Type B pancreatic cell (in vitro differentiated cells): ENCODE results near the gene ADGRV1. TPM values are rescaled to one million over a fixed set of nuclear protein-coding genes. Genes with fewer than 3 reads are reported as not detected.

ENCODE experiments used
- DNase-seq: peaks from one replicate; pipeline ENCODE4 v3.0.0; 2021; ENCODE audit warnings: mixed read lengths; ENCODE audit not compliant: unreplicated experiment; ENCODE audit errors: extremely low spot score
- H3K27ac Mint-ChIP-seq: 2 replicates; pipeline ENCODE4 v1.8.0; 2021; ENCODE audit warnings: mild to moderate bottlenecking, mixed read lengths
- H3K27me3 Mint-ChIP-seq: 2 replicates; pipeline ENCODE4 v1.8.0; 2021; ENCODE audit warnings: mixed read lengths
- H3K36me3 Mint-ChIP-seq: 2 replicates; pipeline ENCODE4 v1.8.0; 2021; ENCODE audit warnings: mixed read lengths
- H3K4me1 Mint-ChIP-seq: one replicate; pipeline ENCODE4 v1.8.0; 2021; ENCODE audit warnings: mixed read lengths; ENCODE audit not compliant: unreplicated experiment
- H3K4me3 Mint-ChIP-seq: 2 replicates; pipeline ENCODE4 v1.8.0; 2021; ENCODE audit warnings: mild to moderate bottlenecking, mixed read lengths
- H3K9me3 Mint-ChIP-seq: 2 replicates; pipeline ENCODE4 v1.8.0; 2021; ENCODE audit warnings: mixed read lengths
- total RNA-seq: library from RNA; stranded (reverse); gene quantifications from 2 replicates; pipeline ENCODE4 v1.2.1, GENCODE V29; 2021; ENCODE audit warnings: low replicate concordance
- TF ChIP-seq, protein P1 (sequence below): fragments of 200-600 bp; sonication (generic); conservative IDR thresholded peaks from 2 replicates; pipeline ENCODE4 v1.5.0; 2021; ENCODE audit warnings: antibody characterized with exemption, mild to moderate bottlenecking

The ADGRV1 gene
- total RNA-seq, 1 donor from 2014 or later: 29.5 TPM

- TF ChIP-seq, protein P1, sequence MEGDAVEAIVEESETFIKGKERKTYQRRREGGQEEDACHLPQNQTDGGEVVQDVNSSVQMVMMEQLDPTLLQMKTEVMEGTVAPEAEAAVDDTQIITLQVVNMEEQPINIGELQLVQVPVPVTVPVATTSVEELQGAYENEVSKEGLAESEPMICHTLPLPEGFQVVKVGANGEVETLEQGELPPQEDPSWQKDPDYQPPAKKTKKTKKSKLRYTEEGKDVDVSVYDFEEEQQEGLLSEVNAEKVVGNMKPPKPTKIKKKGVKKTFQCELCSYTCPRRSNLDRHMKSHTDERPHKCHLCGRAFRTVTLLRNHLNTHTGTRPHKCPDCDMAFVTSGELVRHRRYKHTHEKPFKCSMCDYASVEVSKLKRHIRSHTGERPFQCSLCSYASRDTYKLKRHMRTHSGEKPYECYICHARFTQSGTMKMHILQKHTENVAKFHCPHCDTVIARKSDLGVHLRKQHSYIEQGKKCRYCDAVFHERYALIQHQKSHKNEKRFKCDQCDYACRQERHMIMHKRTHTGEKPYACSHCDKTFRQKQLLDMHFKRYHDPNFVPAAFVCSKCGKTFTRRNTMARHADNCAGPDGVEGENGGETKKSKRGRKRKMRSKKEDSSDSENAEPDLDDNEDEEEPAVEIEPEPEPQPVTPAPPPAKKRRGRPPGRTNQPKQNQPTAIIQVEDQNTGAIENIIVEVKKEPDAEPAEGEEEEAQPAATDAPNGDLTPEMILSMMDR: no peak
- no peaks in the 10 kb centered on the region for H3K4me1 Mint-ChIP-seq
- H3K27ac Mint-ChIP-seq: no peak overlapping the region
- H3K36me3 Mint-ChIP-seq: no peaks in the 10 kb centered on the region
- no peak overlapping the region for H3K4me3 Mint-ChIP-seq
- H3K27me3 Mint-ChIP-seq: no peaks in the 10 kb centered on the region
- DNase-seq: no peak
- peaks cover 3% of the 10 kb centered on the region for H3K9me3 Mint-ChIP-seq
Measured at GRCh38 chr5:91156242-91156641, 597.6 kb downstream of the ADGRV1 start.

DNA sequence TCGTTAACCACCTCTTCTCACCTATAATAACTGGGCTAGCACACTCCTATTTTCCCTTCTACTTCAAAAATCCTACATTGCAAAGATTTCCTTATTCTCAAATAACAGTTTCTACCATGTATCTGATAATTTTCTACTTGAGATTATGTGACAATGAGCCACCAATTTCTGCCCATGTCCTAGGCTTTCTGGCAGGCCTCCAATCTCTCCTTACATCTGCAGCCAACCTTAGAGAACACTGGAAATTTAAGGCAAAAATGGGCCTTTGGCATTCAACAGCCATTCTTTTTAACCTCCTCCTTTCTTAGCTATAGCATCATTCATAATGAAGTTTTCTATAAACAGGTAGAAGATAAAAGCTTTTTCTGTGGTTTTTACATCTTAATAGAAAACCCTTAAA, 599.4 kb downstream of the ADGRV1 start:
- Mint-ChIP-seq H3K27me3 (no peaks in the 10 kb centered on the region), H3K36me3 (no peaks in the 10 kb centered on the region), H3K4me3 (no peak overlapping the region), H3K27ac (no peak overlapping the region), H3K4me1 (peaks cover 14% of the 10 kb centered on the region), H3K9me3 (peaks cover 3% of the 10 kb centered on the region)
- no peak for DNase-seq
- TF ChIP-seq, protein P1: no peak

GRCh38 chr5:91159647-91160046, 601.0 kb downstream of the ADGRV1 start:
- DNase-seq: no peak
- Mint-ChIP-seq H3K36me3 (no peaks in the 10 kb centered on the region), H3K9me3 (peaks cover 3% of the 10 kb centered on the region), H3K4me1 (peaks cover 16% of the 10 kb centered on the region), H3K4me3 (no peak overlapping the region), H3K27ac (no peak overlapping the region), H3K27me3 (no peaks in the 10 kb centered on the region)
- TF ChIP-seq, protein P1: no peak

GRCh38 chr5:91160714-91161285, 602.2 kb downstream of the ADGRV1 start:
- Mint-ChIP-seq H3K9me3 (peaks cover 3% of the 10 kb centered on the region), H3K4me1 (peaks cover 16% of the 10 kb centered on the region), H3K36me3 (no peaks in the 10 kb centered on the region), H3K27me3 (no peaks in the 10 kb centered on the region), H3K27ac (peak overlapping the region; percentile 20), H3K4me3 (peak overlapping the region; percentile 29)
- DNase-seq: no peak
- TF ChIP-seq, protein P1: no peak

DNA sequence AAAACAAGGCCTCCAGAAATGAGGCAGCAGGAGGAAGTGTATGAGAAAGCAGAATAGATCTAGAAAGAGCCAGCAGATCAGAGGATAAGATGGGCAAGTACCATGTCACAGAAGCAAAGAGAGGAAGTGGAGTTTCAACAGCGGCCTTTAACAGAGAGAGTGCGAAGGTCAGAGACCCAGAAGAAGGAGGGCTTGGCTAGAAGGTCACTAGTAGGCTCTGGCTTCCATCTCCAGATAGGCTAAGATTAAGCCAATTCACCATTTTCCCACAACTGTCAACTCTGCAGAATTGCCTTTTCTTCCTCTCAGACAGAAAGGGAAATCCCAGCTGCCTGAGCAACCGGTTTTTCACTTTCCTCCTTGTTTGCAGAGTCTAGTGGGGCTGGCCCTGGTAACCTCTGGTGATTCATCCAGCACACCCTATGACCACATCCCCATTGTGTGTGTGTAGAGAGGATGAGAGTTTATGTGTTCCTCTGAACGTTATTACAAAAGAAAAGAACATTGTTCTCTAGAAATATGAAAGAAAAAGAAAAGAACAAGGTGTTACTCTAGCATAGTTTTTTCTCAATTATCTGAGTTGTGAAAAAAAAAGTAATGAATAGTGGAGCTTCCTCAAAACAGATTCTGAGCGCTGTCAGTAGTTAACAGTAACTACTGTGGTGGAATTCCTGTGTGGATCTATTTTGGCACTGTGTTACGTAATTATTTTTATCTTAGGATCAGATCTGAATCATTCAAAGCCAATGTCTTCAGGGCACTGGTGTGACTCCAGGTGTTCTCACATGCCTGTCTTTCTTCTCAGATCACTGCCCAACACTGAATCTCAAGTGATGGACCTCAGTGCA, 604.2 kb downstream of the ADGRV1 start:
- no peak for DNase-seq
- H3K4me1 Mint-ChIP-seq: peaks cover 16% of the 10 kb centered on the region
- no peaks in the 10 kb centered on the region for H3K27me3 Mint-ChIP-seq
- peak overlapping the region; percentile 46 for H3K4me3 Mint-ChIP-seq
- no peaks in the 10 kb centered on the region for H3K36me3 Mint-ChIP-seq
- H3K9me3 Mint-ChIP-seq: peaks cover 3% of the 10 kb centered on the region
- TF ChIP-seq, protein P1: no peak
- peak overlapping the region; percentile 95 for H3K27ac Mint-ChIP-seq
